Middle frontal gyrus (tissue), 1 donor: ENCODE results near the gene LSM4.
"Not testable (repeated sequence)": the region's sequence is repeated elsewhere in the genome, so short reads cannot be mapped to it uniquely, and the experiment has no call there.

Experiments used
- DNase-seq: peaks from one replicate; pipeline ENCODE4 v3.0.0-alpha.2; 2015; ENCODE audit warnings: low spot score; ENCODE audit errors: extremely low spot score

LSM4 gene

GRCh38 chr19:18322759-18323460 is at the start of gene LSM4:
LSM4 (minus strand) TSS chr19:18323076; CDS start chr19:18323020, 56 bp downstream.
- DNase-seq: peak; percentile 97

GRCh38 chr19:18368504-18369222 is 45.8 kb upstream of the LSM4 start:
- DNase-seq: no peak

- DNase-seq: no peak
Measured at GRCh38 chr19:18366021-18366435, 43.2 kb upstream of the LSM4 start.

GRCh38 chr19:18364826-18365528 is 42.1 kb upstream of the LSM4 start:
- DNase-seq: no peak

GRCh38 chr19:18364277-18364825 is 41.5 kb upstream of the LSM4 start:
- not testable (repeated sequence) for DNase-seq

GRCh38 chr19:18363787-18364186 is 40.9 kb upstream of the LSM4 start:
- no peak for DNase-seq

- no peak for DNase-seq
Measured at GRCh38 chr19:18362934-18363542, 40.2 kb upstream of the LSM4 start.

GRCh38 chr19:18361646-18362045 is 38.8 kb upstream of the LSM4 start:
- no peak for DNase-seq

GRCh38 chr19:18357041-18357440 is 34.2 kb upstream of the LSM4 start:
- no peak for DNase-seq

- not testable (repeated sequence) for DNase-seq
Measured at GRCh38 chr19:18354743-18355142, 31.9 kb upstream of the LSM4 start.

- no peak for DNase-seq
Measured at GRCh38 chr19:18353378-18354005, 30.6 kb upstream of the LSM4 start.

- DNase-seq: no peak
Measured at GRCh38 chr19:18351544-18351943, 28.7 kb upstream of the LSM4 start.

GRCh38 chr19:18350490-18350889 is 27.6 kb upstream of the LSM4 start:
- no peak for DNase-seq

GRCh38 chr19:18349524-18350128 is 26.8 kb upstream of the LSM4 start:
- DNase-seq: no peak

GRCh38 chr19:18348818-18349339 is 26.0 kb upstream of the LSM4 start:
- DNase-seq: not testable (repeated sequence)

- DNase-seq: no peak
Measured at GRCh38 chr19:18348171-18348570, 25.3 kb upstream of the LSM4 start.

GRCh38 chr19:18346091-18346490 is 23.2 kb upstream of the LSM4 start:
- DNase-seq: no peak

GRCh38 chr19:18345296-18345695 is 22.4 kb upstream of the LSM4 start:
- DNase-seq: no peak

GRCh38 chr19:18344582-18344950 is 21.7 kb upstream of the LSM4 start:
- no peak for DNase-seq

- DNase-seq: no peak
Measured at GRCh38 chr19:18342090-18342632, 19.3 kb upstream of the LSM4 start.
